NCI-H510A treated with DMSO at 0.1 percent for 48 hours (cell line): Measurements from ENCODE around the gene HMCN2.

Experiments used
- DNase-seq: peaks from one replicate; lab custom pipeline; 2025; lab: John Stamatoyannopoulos, UW

HMCN2 gene

DNA sequence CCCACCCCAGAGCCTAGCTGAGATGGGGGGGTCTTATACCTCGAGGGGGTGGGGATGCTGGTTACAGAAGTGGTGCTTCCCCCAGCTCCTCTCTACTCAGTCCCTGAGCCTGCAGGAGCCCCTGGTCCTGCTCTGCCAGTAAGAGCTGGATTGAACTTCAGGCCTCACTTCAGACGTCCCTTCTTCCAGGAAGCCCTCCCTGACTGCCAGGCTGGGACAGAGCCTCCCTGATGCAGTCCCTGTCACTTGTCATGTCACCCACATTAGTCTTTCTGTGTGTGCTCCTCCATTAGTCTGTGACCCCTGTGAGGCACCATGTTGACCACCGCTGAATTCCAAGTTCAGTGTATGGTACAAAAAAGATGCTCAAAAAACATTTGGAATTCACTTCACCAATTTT, 100.5 kb downstream of the HMCN2 start:
- DNase-seq = no peak

DNA sequence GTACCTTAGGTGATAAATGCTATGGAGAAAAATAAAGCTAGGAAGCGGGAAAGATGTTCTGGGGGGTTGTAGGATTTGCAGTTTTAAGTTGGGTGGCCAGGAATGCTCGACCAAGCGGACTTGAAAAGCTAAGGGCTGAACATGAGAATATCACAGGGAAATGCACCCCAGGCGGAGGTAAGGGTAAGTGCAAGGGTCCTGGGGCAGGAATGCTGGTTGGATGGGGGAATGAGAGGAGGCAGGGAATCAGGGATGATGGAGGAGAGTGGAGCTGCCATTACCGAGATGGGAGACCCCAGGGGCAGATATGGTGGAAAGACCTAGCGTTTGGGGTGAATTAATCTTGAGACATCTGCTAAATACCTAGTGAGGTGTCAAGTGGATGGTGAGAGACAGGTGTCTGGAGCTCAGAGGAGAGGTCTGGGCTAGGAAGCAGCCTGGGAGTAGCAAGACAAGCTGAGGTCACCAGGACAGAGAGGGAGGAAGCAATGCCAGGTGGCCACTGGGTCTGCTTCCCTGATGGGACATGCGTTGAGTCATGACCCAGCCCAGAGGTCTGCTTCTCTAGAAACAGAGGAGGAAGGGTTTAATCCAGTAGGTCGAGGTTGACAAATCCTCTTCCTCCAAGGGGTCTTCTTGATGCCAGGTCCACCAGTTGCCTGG, 101.5 kb downstream of the HMCN2 start:
- no peak for DNase-seq

DNA sequence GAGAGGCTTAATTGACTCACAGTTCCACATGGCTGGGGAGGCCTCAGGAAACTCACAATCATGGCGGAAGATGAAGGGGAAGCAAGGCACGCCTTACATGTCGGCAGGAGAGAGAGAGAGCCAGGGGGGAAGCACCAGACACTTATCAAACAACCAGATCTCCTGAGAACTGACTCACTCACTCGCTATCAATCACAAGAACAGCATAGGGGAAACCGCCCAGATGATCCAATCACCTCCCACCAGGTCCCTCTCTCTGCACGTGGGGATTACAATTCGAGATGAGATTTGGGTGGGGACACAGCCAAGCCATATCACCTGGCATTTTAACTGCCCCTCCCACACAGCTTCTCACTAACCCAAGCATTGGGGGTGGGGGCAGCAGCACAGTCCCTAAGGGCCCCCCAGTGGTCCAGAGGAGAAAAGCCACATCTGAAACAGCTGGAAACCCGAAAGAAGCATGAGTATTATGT, 103.1 kb downstream of the HMCN2 start:
- DNase-seq = no peak

- DNase-seq = no peak
These were observed 104.7 kb downstream of the HMCN2 start for GRCh38 chr9:130370226-130370625.

- no peak for DNase-seq
These were observed 105.8 kb downstream of the HMCN2 start for GRCh38 chr9:130371196-130371966.

DNA sequence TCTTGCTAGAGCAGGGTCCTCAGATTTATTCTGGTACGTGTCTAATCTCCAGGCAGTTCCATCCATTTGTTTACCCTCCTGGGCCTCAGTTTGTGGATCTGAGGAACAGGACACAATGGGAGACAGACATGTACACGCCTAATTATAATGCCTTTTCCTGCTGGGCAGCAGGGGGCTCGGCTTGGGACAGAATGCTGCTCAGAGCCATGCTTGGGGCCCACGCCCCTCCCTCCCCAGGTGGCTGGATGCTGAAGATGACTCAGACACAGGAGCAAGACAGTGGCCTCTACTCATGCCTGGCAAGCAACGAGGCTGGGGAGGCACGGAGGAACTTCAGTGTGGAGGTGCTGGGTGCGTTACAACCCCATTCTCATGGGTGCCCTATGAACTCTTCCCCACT, 106.5 kb downstream of the HMCN2 start:
- DNase-seq = no peak

DNA sequence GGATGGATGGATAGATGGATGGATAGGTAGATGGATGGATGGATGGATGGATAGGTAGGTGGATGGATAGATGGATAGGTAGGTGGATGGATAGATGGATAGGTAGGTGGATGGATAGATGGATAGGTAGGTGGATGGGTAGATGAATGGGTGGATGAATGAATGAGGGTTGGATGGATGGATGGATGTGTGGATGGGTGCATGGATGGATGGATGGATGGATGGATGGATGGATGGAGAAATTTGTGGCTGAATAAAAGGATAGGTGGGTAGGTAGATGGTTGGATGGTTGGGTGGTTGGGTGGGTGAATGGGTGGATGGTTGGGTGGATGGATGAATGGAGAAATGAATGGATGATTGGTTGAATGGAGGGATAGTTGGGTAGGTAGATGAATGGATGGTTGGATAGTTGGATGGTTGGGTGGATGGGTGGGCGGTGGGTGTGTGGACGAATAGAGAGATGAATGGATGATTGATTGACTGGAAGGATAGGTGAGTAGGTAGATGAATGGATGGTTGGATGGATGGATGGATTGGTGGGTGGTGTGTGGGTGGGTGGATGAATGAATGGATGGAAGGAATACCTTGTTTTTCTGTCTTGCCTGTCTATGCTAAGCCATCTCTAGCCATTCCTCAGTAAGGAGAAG, 108.2 kb downstream of the HMCN2 start:
- DNase-seq = no peak

DNA sequence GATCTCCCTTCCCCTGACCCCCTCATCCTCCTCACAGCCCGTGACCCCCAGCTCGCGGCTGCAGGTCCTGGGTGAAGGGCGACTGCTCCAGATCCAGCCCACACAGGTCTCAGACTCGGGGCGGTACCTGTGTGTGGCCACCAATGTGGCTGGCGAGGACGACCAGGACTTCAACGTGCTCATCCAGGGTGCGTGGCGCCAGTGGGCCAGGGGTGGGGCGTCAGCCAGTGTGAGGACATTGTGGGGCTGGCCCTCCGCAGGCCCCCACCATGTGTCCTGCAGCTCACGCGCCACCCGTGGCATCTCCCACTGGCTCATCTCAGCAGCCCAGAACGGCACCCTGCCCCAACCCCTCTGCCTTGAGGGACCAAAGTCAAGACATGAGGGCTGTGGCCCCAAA, 112.1 kb downstream of the HMCN2 start:
- DNase-seq = no peak

GRCh38 chr9:130378875-130379648, 113.5 kb downstream of the HMCN2 start:
- no peak for DNase-seq

DNA sequence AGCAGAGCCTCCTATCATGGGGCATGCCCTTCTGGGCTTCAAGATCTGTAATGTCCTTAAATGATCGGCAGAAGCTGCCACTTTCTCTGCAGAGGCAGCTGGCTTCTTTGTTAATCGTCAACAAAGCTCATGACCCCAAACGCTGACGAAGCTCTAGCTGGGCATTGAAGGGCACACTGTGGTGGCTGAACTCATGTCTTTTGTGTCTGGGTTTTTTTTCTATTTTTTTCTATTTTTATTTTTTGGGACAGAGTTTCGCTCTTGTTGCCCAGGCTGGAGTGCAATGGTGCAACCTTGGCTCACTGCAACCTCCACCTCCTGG, 114.0 kb downstream of the HMCN2 start:
- DNase-seq = no peak

DNA sequence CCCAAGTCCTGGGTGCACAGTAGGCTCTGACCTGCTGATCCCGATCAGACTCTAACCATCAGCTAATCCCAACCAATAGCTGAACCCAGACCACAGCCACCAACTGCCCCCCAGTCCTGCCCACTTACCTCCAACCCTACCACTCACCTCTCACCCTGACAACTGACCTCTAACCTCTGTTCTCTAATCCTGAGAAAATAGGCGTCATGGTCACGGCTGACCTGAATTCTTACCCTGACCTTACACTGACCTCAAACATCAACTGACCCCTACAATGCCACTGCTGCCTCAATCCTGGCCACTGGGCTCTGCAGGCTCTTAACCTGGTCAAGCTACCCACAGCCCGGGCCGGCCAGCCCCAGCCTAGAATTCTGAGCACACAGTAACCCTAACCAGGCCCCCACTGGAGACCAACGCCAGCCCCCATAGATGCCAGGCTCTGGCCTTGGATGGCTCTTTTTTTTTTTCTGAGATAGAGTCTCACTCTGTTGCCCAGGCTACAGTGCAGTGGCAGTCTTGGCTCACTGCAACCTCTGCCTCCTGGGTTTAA, 115.4 kb downstream of the HMCN2 start:
- no peak for DNase-seq

DNA sequence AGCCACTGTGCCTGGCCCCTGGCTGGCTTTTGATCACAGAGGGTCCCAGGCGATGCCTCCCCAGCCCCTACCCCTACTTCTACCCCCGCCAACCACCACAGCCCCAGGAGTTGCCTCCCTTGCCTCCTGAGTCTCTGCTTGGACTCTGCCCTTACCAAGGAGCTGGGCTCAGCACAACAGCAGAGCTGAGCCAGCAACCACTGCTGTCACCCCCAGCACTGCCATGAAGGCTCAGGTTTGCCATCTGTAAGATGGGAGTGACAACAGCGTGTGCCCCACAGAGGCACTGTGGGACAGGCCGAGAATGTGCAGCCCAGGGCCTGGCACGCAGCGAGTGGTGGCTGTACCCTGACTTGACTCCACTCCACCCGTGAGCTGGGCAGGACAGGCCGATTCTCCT, 116.1 kb downstream of the HMCN2 start:
- no peak for DNase-seq

GRCh38 chr9:130382096-130382495, 116.5 kb downstream of the HMCN2 start:
- DNase-seq = no peak

GRCh38 chr9:130382636-130383349, 117.2 kb downstream of the HMCN2 start:
- peak; percentile 14 for DNase-seq

DNA sequence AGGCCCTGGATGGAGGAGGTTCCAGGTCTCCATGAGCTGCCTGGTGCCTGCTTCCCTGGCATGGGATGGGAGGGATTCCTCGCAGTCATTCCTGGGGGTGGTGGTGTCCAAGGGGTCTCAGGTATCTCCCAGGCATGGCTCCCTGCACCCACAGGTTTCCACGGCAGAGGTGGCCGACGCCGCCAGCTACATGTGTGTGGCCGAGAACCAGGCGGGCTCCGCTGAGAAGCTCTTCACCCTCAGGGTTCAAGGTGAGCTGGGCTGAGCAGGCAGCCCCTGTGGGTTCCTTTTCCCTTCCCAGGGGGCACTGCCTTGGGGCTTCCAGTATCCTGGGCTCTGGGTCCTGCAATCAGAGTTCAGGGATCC, 117.8 kb downstream of the HMCN2 start:
- no peak for DNase-seq

- DNase-seq = no peak
These were observed 118.6 kb downstream of the HMCN2 start for GRCh38 chr9:130383979-130384676.

DNA sequence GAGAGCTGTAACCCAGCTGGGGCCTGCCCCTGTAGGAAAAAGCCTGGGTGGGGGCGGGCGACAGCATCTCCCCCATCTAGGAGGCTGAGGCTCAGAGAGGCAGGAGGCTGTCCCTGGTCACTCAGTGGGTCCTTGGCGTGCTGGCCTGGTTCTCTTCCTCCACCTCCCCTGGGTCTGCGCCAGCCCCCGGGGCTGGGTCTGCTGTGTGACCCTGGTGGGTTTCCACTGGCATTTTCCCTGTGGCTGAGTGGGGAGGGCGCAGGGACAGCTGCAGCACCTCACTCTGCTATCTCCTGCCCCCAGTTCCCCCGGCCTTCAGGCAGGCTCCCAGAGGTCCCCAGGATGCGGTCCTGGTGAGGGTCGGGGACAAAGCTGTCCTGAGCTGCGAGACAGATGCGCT, 119.7 kb downstream of the HMCN2 start:
- no peak for DNase-seq

DNA sequence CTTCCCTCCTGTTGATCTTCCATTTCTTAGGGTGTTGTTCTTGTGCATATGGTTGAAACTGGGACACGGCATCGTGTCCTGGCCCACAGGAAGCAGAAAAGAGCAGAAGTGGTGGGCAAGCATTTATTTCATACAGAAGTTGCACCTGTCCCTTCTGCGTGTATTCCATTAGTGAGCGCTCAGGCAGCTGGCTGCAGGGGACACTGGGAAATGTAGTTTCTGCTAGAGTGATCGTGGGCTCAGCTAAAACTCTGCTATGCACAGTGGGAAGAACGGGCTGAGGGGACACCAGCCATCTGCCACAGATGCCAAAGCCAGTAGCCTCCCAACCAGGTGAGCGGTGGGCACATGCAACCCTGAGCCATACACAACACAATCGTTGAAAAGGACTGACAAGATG, 121.8 kb downstream of the HMCN2 start:
- no peak for DNase-seq

DNA sequence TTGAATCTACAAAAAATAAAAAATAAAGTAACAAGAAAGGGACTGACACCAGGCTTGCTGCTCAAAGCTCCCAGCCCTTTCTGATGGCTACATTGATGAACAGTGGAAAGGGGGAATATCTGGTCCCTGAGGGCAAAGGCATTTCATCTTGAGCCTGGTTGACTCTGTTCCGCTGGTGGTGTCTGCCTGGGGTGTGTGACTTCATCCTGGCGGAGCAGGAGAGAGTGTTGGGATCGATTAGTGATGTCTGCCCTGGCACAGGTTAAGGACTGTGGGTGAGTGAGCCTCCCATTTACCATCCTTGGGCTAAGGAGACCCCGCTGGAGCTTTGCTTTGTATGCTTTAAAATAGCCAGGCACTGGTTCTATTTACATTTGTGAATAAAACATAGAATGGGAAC, 122.3 kb downstream of the HMCN2 start:
- no peak for DNase-seq

GRCh38 chr9:130390390-130390789, 124.8 kb downstream of the HMCN2 start:
- no peak for DNase-seq

GRCh38 chr9:130390986-130391385, 125.4 kb downstream of the HMCN2 start:
- no peak for DNase-seq
